GM23248 (cell line): ENCODE data around the gene TSPOAP1.

ENCODE experiments used
- EZH2 ChIP-seq: fragments of 200-600 bp; sonication (generic); IDR thresholded peaks from 2 replicates; pipeline ENCODE4 v1.6.1; 2018; ENCODE audit warnings: antibody characterized with exemption, mild to moderate bottlenecking; ENCODE audit not compliant: insufficient read depth, poor library complexity, severe bottlenecking
- EZH2phosphoT487 ChIP-seq: fragments of 200-600 bp; sonication (generic); IDR thresholded peaks from 2 replicates; pipeline ENCODE4 v1.6.1; 2018; ENCODE audit warnings: antibody characterized with exemption, moderate library complexity, mild to moderate bottlenecking, low read depth; ENCODE audit not compliant: insufficient read depth

- TF ChIP-seq EZH2phosphoT487 (no peak), EZH2 (no peak)
These were observed 60.3 kb downstream of the TSPOAP1 start for GRCh38 chr17:58268326-58268725.
